ENCODE data around the gene PAX5.

The PAX5 gene

DNA sequence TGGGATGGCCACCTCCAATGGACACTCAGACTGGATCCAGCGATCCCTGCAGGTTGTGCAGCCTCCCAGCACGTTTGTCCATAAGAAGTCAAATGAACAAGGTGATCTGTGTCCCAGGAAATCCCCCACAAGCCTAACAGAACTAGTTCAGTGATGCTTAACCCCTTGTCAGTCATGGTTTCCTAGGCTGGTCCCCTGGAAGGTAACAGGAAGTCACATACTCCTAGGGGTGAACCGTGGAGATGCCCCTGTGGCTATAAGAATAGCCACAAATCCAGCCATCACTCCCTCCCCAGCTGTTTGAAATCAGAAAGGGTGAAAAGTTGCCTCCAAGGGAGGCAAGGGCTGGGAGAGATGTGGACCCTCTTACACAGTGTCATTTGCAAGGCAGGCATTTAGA, 22.5 kb downstream of the PAX5 start:
- DNase-seq, result no peak

GRCh38 chr9:37010976-37011375, 23.1 kb downstream of the PAX5 start:
- no peak for DNase-seq

GRCh38 chr9:37010180-37010579, 23.9 kb downstream of the PAX5 start:
- no peak for DNase-seq

DNA sequence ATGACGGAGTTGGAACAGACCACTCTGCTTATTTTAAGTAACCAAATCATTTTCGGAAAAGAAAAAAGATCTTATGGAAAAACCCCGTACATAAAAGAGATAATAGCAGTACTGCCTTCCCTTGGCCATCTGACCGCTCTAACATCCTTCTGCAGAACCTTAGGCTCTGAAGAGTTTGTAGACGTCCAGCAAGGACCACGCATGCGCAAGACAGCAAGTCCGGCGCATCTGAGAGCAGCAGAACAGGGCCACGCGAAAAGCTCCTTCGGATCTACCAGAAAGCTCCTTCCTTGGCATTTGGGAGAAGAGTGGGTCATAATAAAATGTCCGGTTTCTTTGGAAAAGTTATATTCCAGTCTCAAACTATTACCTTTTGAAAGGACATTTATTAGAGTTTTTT, 26.8 kb downstream of the PAX5 start:
- DNase-seq, result no peak

DNA sequence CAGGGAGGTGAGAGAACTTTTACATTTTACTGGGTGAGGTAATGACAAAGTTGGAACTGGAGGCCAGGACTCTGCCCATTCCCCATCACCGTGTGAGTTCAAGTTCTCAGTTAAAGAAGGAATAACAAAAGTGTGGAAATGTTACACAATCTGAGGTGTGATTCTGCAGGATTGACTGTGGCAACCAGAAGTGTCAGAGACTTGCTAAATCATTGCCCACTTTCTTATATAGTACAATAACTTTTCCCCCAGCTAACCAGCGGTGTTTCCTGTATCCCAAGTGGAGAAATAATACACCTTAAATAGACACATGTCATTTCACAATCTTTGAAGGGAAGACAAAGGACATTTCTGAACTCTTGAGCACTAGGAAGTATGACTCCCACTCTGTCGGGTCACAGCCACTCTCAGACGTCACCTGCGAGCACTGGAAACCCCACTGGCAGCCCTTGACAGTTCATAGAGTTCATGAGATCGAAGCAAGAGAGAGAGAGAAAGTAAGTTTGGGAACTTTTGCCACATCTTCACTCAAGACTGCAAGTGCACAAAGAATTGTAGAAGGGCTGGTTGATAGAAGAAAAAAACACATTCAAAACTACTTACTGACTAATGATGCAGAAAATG, 28.4 kb downstream of the PAX5 start:
- no peak for DNase-seq

DNA sequence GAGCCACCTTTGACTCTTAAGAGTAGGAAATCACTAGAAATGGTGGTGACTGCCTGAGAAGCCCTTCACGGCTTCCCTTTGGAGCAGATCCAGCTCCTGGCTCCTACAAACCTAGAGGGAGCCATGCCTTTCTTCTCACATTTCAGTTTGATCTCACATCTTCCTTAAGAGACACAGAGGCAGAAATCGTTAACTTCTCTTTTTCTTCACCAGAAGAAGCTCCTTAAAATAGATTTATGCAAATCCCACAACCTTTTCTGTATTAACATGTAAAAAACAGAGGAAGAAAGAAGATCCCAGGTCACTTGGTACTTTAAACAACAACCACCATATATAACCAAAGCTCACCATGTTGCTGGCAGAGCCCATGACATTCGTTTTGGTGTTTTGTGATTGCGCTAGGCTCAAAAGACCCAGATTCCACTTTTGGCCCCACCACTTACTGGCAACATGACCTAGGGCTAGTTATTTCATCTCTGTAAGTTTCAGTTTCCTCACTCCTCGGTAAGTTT, 29.6 kb downstream of the PAX5 start:
- DNase-seq, result no peak

GRCh38 chr9:37002413-37003217, 31.5 kb downstream of the PAX5 start:
- no peak for DNase-seq

- DNase-seq, result no peak
These were observed 32.0 kb downstream of the PAX5 start for GRCh38 chr9:37002036-37002412.

DNA sequence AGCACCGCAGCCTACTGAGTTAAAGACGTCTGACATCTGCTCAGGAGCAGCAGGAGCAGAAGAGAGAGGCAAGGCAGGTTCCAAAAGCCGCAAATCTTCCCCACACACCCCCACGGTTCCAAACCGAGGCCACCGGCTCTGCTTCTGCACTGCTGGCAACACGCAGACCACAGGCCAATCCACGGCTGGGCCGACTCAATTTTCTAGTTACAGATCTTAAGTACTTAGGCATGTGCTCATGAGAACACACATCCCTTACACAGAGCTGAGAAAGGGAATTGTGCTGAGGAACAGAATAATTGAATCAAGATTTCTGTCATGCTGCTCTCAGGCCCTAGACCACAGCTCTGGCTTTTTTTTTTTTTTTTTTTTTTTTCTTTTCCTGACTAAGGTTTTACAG, 32.6 kb downstream of the PAX5 start:
- DNase-seq, result no peak

DNA sequence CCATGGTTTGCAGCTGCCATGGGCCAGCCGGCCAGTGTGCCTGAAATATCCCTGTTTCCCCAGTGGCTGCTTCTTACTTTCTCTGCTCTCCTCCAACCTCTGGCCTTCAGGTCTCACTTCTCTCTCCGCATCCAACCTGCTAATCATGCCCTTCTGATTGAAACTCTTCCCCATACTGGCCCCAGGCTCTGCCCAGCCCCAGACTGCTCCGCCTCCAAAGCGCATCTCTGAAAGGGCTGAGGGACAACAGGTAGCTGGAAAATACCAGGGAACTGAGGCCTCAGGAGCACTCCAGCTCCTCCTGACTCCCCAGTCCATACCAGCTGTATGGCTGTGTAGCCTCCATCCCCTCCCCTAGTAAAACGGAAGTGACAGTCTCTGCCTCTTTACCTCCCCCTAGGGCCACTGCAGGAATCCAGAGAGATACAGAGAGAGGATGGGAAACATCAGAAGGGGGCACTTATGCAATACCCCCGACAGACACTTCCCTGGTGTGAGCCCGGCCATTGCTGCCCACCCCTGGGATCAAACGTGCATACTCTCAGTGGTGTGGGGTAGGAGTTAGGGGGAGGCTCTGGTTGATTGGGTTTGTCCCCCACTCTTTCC, 34.2 kb downstream of the PAX5 start:
- no peak for DNase-seq

DNA sequence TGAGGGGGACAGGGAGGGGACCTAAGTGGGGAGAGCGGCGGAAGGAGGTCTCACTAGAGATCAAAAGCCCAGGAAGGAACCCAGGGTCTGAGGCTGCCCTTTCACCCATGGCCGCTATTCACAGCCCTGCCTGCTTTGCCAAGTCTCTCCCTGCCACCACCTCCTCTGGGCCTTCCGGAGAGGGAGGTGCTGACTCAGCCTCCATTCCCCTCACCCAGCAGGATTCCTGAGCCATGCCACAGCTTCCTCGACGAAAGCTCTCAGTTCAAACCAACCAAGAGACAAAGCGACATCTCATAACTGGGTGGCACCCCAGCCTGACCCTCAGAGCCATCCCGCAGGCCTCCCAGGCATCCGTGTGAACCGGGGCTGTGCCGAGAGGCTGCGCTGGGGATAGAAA, 36.7 kb downstream of the PAX5 start:
- no peak for DNase-seq

GRCh38 chr9:36996706-36997086, 37.4 kb downstream of the PAX5 start:
- no peak for DNase-seq

- peak; percentile 39 for DNase-seq
These were observed 38.0 kb downstream of the PAX5 start for GRCh38 chr9:36995927-36996705.

- peak; percentile 78 for DNase-seq
These were observed 39.9 kb downstream of the PAX5 start for GRCh38 chr9:36993933-36994764.

- no peak for DNase-seq
These were observed 41.4 kb downstream of the PAX5 start for GRCh38 chr9:36992501-36993316.

DNA sequence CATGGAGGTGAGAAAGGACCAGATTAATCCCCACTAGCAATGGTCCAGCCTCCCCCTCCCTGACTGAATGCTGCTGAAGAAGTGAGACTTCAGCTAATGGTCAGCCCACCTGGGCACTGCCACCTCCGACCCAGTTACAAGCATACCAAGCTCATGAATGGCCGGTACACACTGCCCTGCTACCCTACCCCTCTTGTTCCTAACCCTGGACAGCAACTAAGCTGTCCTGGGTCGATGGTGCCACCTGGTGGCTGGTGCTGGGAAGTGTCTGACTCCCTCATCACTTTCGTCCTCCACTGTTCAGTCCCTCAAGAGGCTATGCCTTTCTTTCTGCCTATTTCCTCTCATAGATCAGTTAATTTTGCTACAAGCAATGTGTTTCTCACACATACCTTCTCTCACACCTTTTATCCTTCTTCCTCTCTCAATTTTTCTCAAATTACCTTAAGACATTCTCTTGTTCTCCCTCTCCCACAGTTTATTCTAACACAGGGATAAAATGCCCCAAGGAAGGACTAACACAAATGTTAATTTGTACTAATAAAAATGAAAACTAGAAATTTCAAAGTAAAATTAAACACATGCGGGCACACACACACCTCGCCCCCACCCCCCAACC, 42.4 kb downstream of the PAX5 start:
- DNase-seq, result no peak

GRCh38 chr9:36988848-36989247, 45.2 kb downstream of the PAX5 start:
- DNase-seq, result no peak

- DNase-seq, result no peak
These were observed 46.2 kb downstream of the PAX5 start for GRCh38 chr9:36987891-36988290.

GRCh38 chr9:36987409-36987808, 46.7 kb downstream of the PAX5 start:
- no peak for DNase-seq

GRCh38 chr9:36986468-36987408, 47.3 kb downstream of the PAX5 start:
- no peak for DNase-seq

Measured in CD4-positive, alpha-beta T cell treated with Interferon gamma for 1 hour (primary cell).